NCI-H526 treated with DMSO at 0.1 percent for 48 hours (cell line): ENCODE results near the gene ANKRD34A.

ENCODE experiments used
- DNase-seq: peaks from one replicate; lab custom pipeline; 2025; lab: John Stamatoyannopoulos, UW

Gene ANKRD34A

GRCh38 chr1:145965119-145965744 lies 857 bp upstream of the ANKRD34A start:
- DNase-seq: no peak

- no peak for DNase-seq
These were observed 933 bp downstream of the ANKRD34A start for GRCh38 chr1:145963265-145964019.

DNA sequence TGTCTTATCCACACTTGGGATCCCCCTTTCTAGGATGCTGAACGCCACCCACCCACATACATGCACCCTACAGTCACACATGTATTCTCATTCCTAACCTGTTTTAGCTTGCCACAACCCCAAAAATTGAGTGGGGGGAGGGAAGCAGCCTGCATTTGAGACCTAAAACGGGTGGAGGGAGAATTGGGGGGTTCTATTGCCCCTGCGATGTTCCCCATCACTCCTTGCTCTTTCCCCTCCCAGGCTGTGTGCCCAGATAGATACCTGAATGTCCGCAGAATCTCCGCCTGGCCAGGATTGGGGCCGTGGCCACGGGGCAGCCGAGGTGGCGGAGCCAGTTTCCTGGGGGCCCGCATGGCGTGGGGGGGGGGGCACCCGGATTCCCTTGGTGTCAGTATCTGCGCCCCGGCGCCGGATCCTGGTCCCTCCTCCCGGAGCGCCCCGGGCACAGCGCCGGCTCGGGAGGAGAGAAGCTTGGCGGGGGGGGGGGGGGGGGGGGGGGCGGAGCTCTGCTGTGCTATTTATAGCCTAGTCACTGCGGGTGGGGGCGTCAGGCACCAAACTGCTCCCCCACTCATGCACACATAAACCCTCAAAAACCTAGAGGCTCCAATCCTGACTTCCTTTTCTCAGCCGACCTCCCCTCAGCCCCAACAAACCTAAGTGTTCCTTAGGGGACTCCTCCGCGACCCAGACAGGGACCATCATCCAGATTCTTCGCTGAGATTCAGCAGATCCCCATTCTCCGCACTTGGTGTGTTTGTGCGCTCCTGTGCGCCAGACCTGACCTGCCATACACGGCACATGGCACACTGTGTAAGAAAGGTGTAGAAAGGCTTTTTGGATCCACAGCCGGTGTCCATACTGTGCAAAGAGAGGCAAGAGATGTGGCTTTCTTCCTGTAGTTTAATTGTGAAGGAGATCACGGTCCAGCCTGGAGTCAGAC lies 1.9 kb downstream of the ANKRD34A start:
- DNase-seq: peak; percentile 51

- DNase-seq: peak; percentile 51
These were observed 2.8 kb downstream of the ANKRD34A start for GRCh38 chr1:145961425-145962156.

DNA sequence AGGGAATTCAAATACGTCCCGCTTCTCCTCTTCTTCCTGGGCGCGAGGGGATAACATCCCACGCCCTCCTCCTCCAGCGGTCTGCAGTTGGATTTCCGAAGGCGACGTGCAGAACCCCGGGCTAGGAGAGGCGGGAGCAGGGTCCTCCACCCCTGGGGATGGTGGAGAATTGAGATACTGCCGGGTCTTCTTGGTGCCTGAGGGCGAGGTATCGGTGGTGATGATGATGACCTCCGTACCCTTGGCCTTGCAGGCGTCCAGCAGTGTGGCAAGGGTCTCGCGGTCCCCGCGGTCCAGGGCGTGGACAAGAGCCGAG lies 3.3 kb downstream of the ANKRD34A start:
- no peak for DNase-seq

GRCh38 chr1:145960468-145961108 lies 3.8 kb downstream of the ANKRD34A start:
- peak; percentile 88 for DNase-seq

DNA sequence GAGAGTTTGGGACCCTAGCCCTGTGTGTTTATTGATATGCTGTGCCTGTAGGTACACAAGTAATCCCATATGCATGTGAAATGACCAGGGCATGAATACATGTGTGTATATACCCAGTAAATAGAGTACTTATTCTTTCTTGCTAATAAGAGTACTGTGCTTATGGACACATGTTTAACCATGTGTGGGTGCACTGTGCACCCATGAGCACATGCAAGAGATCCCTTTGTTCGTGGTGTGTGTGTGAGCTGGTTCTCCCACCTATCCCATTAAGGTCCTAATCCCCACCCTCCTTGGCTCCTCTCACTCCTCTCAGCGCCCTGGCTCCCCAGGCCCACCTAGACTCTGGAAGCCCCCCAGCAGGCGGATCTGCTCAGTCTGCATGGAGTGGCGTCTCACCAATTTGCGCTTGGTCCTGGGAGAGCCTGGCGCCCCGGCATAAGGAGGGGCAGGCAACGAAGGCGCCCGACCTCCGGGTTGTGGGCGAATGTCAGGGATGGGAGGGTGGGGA lies 4.4 kb downstream of the ANKRD34A start:
- DNase-seq: no peak

DNA sequence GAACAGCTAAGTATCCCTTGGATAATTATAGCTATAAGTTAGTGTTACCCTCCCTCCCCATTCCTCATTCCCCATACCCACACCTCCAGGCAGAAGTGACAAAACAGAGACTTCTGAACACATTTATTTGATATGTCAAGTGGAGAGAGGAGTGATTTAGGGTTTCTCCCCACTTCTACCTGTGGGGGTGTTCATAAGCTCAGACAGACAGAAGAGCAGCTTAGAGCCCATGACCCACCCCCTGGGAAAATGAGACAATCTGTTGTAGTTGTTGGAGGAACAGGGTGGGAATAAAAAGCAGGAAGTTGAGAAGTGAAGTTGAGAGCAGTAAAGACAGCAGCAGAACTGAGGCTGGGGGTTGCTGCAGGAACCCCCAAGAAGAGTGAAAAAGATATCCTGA lies 5.0 kb downstream of the ANKRD34A start:
- no peak for DNase-seq

DNA sequence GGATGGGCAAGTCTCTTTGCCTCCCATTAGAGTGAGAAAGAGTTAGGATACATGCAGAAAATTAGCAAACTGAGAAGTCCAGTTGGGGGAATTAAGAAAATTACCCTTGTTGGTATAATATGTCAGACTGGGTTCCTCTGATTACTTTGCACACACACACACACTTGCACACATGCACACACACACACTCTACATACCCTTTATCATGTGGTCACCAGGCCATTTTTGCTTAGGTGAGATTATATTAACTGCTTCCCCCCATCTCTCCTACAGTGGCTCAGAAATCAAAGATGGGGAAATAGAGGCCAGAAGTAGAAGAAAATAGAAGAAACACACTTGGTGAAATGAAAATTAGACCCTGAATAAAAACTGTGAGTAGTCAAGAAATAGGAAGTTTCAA lies 5.6 kb downstream of the ANKRD34A start:
- no peak for DNase-seq

- DNase-seq: peak; percentile 99
These were observed 6.7 kb downstream of the ANKRD34A start, which contains the start of gene LIX1L for GRCh38 chr1:145957443-145958319. Gene LIX1L (minus strand): TSS chr1:145958017. CDS start chr1:145957927, 90 bp downstream.

GRCh38 chr1:145956781-145957442 lies 7.5 kb downstream of the ANKRD34A start:
- DNase-seq: no peak

DNA sequence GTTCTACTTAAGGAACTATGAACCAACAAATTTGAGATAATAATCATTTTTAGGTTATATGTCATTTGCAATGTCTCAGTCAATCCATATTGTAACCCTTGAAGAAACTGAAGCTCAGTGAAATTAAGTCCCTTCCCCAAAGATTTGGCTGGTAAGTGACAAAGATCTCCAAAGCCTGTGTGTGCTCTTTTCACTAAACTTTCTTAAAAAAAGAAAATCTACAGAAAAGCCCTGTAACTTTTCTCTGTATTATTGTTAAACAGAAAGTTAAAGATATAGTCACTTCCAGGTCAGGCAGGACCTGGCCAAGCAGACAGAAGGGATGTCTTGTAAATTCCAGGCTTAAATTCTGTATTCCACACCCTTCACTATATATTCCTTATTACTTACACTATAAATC lies 8.0 kb downstream of the ANKRD34A start:
- no peak for DNase-seq

GRCh38 chr1:145955436-145955835 lies 8.9 kb downstream of the ANKRD34A start:
- no peak for DNase-seq

DNA sequence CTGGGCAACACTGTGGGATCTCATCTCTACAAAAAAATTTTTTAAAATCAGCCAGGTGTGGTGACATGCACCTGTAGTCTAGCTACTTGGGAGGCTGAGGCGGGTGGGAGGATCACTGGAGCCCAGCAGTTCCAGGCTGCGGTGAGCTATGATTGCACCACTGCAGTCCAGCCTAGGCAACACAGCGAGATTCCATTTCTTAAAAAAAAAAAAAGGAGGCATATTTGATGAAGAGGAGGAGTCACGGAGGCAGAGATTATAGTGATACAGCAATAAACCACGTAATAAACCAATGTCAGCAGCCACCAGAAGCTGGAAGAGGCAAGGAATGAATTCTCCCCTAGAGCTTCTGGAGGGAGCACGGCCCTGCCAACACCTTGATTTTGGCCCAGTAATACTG lies 10.5 kb downstream of the ANKRD34A start:
- no peak for DNase-seq

DNA sequence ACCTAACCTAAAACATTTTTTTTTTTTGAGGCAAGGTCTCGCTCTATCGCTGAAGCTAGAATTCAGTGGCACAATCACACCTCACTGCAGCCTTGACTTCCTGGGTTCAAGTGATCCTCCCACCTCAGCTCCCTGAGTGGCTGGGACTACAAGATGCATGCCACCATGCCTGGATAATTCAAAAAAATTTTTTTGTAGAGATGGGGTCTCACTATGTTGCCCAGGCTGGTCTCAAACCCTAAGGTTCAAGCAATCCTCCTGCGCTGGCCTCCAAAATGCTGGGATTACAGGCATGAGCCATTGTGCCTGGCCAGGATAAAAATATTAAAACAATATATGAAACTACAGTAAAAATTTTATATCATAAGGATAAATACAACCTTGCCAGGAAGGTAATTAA lies 11.5 kb downstream of the ANKRD34A start:
- no peak for DNase-seq

DNA sequence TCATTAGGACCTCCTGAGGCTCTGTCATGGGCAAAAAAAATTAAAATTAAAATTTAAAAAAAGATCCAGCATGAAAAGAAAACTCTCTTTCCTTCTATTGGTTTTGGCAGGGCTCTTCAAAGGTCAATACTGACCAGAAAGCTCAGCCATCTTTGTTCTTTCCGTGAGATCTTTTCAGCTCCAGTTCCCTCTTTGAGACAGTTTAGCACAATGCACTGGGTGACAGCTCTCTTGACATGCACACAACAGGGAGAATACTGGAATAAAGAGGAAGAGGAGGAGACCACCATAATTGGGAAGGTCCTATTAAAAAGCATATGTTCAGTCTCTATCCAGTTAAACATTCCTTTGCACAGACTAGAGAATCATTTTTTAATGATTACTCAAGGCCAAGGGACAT lies 12.8 kb downstream of the ANKRD34A start:
- DNase-seq: no peak

DNA sequence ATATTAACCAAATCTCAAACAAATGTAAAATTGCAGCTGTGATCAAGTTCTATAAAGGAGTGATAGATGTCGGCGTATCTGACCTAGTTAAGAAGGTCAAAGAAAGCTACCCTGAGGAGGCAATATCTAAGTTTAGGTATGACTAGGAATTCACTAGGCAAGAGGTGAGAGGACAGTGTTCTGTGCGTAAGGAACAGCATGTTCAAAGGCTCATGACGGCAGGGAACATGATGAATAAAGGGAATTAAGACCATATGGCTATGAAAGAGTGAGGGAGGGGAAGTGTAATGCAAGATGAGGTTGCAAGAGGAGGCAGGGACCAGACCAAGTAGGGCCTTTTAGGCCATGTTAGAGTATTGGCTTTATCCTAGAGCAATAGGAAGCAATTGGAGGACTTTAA lies 15.2 kb downstream of the ANKRD34A start:
- no peak for DNase-seq

DNA sequence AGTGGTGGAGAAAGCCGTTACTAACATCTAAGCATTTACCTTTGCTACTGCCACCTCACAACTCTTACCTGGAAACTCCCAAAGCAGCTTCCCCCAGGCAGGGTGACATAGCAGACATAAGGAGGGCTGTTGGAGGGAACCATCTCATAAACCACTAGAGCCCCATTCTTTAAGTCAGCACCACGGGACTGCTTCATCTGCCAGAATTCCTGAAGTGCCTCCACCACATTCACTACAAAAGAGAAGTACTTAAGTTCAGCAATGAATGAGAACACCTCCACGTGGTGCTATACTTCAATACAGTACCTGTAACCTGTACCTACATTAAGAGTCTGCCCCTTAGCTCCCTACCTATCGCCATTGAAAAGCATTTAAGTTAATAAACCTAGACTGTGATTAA lies 16.8 kb downstream of the ANKRD34A start:
- DNase-seq: no peak

GRCh38 chr1:145946477-145946986 lies 17.8 kb downstream of the ANKRD34A start:
- no peak for DNase-seq

- DNase-seq: no peak
These were observed 19.8 kb downstream of the ANKRD34A start for GRCh38 chr1:145944532-145944931.
